Esophagus squamous epithelium (tissue), 4 donors: Measurements from ENCODE around the gene PEX14.

Experiments
- POLR2A ChIP-seq, 4 donors: fragments of 450-650 bp; IDR thresholded peaks; one replicate each; pipeline ENCODE4 v1.6.1; 2017; ENCODE audit warnings: antibody characterized with exemption in 4 of 4, mild to moderate bottlenecking in 4 of 4, moderate library complexity in 3 of 4
- TF ChIP-seq, protein P1 (sequence below), 6 experiments: fragments of 450-650 bp in 4 of 6; fragments of 200-600 bp in 2 of 6; sonication (generic) in 2 of 6; IDR thresholded peaks; one replicate each; pipeline ENCODE4 v1.5.1; 2016 to 2019; ENCODE audit warnings: antibody characterized with exemption in 6 of 6, mild to moderate bottlenecking in 4 of 6, moderate library complexity in 4 of 6

DNA sequence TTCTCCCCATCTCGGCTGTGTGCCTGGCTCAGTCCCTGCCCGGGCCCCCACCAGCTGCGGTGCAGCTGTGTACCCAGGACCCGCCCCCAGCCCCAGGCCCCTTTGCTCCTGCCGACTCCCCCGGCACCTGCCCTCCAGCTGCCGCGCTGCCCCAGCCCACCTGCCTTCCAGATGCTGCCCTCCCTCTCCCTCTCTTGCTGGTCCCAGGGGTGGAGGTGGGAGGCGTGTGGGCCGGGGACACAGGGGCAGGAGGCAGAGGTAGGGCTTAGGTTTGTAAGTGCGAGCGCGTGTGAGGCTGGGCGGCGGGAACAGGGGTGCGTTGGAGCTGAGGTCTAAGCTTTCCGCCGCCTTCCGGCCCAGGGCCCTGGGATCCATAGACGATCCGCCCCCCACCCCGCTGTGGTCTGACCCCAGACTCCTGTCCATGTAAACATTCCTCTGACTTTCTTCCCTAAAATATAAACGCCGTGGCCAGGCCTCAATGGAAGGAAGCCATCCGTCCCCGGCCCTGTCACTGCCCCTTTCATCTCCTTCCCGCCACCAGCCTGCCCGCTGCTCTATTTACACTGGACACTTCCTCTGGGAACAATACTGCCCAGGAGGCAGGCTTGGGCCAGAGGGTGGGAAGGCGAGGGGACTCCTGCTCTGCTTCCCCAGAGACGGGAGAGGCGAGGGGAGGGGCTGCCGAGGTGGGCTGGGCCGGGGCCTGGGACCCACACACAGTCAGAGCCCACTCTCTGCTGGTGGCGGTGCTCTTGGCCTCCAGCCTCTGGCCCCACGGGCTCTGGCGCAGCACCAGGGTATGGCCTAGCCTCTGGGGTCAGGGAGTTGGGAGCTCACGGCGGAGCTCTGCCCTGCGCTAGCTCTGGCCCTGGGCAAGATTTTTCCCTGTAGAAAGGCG is 193.4 kb downstream of the PEX14 start:
- TF ChIP-seq, protein P1, sequence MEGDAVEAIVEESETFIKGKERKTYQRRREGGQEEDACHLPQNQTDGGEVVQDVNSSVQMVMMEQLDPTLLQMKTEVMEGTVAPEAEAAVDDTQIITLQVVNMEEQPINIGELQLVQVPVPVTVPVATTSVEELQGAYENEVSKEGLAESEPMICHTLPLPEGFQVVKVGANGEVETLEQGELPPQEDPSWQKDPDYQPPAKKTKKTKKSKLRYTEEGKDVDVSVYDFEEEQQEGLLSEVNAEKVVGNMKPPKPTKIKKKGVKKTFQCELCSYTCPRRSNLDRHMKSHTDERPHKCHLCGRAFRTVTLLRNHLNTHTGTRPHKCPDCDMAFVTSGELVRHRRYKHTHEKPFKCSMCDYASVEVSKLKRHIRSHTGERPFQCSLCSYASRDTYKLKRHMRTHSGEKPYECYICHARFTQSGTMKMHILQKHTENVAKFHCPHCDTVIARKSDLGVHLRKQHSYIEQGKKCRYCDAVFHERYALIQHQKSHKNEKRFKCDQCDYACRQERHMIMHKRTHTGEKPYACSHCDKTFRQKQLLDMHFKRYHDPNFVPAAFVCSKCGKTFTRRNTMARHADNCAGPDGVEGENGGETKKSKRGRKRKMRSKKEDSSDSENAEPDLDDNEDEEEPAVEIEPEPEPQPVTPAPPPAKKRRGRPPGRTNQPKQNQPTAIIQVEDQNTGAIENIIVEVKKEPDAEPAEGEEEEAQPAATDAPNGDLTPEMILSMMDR (IDR thresholded peaks at IDR 0.05) = no peak
- no peak for TF ChIP-seq POLR2A (IDR thresholded peaks at IDR 0.05)
